HG02571 (cell line): ENCODE data around the gene KSR2.
"Not testable (repeated sequence)": the region's sequence is repeated elsewhere in the genome, so short reads cannot be mapped to it uniquely, and the experiment has no call there.

ENCODE experiments used
- ATAC-seq: cut with Tn5 transposase; IDR thresholded peaks from one replicate; pipeline ENCODE4 v1.9.1; 2021; ENCODE audit warnings: mild to moderate bottlenecking, moderate library complexity; ENCODE audit not compliant: unreplicated experiment

The KSR2 gene

DNA sequence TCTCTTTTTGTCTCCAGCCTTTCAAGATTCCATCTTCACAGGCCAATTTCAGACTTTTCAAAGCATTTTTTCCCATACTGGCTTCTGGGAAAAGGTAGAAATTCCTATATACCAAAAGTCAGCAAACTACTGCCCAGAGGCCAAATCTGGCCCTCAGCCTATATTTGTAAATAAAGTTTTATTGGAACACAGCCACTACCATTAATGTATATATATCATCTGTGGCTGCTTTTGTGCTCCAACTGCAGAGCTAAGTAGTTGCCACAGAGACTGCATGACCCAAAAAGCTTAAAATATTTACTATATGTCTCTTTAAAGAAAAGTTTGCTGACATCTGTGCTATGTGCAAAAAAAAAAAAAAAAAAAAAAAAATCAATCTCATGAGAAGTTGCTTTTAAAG lies 76.3 kb downstream of the KSR2 start:
- ATAC-seq = no peak

DNA sequence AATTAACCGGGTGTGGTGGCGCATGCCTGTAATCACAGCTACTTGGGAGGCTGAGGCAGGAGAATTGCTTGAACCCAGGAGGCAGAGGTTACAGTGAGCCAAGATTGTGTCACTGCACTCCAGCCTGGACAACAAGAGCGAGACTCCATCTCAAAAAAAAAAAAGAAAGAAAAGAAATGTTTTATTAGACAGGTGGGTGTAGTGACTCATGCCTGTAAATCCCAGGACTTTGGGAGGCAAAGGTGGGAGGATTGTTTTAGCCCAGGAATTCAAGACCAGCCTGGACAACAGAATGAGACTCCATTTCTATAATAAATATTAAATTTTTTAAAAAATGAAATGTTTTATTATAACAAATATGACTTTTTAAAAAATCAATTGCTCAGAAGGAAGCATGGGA lies 77.5 kb downstream of the KSR2 start:
- ATAC-seq = not testable (repeated sequence)

DNA sequence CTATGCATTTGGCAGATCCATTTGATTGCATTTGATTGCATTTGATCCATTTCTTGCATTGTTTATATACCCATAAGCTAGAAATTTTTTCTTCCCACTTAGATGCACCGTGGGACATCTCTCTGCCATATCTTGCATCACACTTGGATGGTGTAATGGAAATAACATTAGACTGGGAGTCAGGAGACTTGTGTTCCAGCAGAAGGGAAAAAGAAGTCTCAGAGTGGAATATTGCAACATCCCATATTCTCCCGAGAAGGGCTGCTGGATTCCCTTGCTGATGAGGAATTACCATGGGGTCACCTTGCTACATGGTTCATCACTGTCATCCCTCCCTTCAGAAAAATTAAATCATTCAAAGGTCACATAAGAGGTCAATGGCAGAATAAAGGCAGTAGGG lies 78.1 kb downstream of the KSR2 start:
- no peak for ATAC-seq

DNA sequence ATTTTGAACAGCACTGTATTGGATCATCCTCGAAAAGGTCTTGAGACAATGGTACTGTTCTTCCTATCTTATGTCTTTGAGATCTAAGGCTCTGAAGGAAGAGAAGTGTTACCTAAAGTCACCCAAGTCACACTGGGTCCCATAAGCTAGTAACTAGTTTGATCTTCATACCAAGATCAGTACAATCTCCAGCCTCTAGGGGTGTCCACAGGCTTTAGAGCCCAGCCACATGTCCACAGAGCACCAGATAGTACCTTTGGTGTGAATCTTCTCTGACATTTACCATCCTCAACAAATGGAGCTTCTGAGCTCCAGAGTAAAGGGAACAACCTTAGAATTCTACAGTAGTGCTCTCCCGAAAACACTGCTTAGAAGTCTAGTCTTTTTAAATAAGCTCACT lies 78.7 kb downstream of the KSR2 start:
- ATAC-seq = no peak

DNA sequence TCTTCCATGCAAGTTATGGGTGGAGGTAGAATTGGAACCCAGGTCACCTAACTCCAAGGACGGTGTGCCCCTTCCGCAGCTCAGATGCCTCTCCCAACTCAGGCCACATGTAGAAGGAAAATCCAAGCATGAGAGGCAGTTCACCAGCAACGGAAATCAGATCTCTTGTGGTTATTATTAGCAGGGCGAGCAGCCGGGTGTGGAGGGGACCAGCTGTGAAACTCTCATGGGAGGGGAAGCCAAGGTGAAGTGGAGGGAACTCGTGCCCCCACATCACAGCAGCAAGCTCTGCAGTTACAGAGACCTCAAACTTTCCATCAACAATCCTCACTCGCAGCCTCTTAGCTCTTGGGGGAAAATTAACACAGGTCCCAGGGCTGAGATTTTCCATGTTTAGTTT lies 79.7 kb downstream of the KSR2 start:
- no peak for ATAC-seq

DNA sequence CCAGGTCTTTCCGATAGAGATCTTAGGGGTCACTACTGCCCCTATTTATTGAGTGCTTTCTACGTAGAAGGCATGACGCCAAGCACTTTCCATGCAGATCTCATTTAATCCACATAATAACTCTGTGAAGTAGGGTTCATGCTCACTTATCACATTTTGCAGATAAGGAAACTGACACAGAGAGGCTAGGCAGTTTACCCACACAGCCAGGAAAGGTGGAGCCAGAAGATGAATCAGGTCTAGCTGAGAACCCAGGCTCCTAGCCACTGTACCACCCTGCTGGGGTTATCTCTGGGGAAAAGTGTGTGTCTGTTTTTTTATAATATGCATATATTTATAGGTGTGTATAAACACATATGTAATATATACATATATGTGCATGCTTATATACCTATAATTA lies 83.6 kb downstream of the KSR2 start:
- no peak for ATAC-seq

DNA sequence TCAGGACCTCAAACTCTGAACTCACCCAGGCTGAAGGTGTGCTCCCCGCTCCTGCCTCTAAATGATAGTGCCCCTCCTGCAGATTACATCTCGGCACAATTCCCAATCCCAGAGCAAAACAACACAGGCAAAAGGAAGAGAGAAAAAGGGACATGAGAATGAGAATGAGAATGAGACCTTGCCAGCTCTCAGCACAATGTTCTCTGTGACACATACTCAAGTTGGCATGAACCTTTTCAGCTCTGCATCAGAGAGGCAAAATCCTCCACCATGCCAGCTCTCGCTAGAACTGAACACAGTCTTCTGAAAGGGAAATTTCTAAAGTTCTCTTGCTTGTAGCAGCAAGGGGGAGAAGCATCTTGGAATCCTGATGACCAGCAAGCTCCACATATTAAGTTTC lies 84.6 kb downstream of the KSR2 start:
- ATAC-seq = no peak

DNA sequence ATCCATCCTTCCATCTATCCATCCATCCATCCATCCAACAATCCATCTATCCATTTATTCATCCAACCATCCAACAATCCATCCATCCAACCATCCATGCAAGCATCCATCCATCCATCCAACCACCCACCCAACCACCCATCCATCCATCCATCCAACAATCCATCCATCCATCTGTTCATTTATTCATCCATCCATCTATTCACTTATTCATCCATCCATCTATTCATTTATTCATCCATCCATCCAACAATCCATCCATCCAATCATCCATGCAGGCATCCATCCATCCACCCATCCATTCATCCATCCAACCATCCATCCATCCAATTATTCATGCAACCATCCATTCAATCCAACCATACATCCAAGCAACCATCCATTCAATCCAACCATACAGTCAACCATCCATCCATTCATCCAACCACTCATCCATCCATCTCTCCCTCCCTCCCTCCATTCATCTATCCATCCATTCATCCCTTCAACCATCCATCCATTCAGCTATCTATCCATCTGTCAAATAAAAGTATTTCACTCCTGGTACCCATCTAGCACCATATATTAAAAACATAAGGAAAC lies 86.1 kb downstream of the KSR2 start:
- ATAC-seq = no peak

DNA sequence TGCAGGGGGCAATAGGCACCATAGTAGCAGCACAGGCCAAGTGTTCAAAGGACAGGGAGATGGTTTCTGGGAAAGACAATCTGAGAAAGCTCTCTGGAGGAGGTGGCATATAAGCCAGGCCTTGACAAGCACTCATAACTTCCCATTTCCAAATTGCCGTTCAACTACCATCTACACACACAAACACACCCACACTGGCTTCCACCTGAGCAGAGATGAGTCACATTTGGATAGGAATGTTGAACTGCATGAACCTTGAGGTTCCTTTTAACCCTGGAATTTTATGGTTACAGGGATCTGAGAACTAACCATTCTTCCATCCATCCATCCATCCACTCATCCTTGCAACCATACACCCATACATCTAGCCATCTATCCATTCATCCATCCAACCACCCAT lies 86.6 kb downstream of the KSR2 start:
- no peak for ATAC-seq

DNA sequence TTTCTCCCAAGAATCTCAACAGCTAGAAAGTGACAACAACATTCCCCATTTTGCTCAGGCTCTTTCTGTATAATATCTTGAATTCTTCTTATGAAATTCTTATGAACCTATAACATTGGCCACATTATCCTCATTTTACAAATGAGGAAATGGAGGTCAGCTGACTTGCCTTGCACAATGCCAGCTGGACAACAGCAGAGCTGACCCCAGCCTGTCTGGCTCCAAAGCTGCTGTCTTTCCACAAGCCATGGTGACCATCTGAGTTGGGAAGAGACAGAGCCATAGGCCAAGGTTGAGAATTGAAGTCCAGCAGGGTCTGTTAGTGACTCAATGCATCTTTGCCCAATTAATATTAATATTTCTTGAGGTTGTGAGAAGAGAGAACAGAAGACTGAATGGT lies 87.3 kb downstream of the KSR2 start:
- ATAC-seq = no peak

DNA sequence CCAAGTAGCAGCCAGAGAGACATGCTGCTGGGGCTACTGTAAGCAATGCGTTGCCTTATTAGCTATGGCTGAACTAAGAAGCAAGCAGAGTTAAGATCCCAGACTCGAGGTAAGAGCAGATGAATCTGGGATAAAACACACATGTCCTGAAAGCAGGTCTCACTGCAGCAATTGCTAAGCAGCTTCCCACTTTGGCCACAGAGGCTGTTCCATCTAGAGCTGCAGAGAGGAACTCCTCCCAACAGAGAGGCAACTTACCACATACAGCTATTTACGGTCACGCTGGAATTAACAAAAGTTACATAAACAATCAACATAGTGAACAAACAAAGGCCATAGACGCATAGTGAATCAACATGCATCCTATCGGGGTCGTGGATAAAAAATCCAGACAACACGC lies 90.2 kb downstream of the KSR2 start:
- ATAC-seq = no peak

DNA sequence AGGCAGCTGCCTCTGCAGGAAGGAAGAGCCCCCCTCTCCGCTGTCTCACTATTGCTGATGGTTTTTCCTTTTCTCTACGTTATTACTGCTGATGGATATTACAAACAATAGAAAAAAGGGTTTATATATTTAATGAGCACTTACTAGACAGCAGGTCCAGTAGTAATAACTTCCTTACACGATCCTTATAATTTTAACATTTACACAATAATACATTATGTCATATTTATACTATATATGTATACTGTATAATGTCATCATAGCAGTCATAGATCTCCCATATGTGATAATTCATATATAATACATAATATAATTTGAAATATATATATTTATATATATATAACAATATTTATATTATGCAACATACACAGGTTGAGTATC lies 92.4 kb downstream of the KSR2 start:
- no peak for ATAC-seq

DNA sequence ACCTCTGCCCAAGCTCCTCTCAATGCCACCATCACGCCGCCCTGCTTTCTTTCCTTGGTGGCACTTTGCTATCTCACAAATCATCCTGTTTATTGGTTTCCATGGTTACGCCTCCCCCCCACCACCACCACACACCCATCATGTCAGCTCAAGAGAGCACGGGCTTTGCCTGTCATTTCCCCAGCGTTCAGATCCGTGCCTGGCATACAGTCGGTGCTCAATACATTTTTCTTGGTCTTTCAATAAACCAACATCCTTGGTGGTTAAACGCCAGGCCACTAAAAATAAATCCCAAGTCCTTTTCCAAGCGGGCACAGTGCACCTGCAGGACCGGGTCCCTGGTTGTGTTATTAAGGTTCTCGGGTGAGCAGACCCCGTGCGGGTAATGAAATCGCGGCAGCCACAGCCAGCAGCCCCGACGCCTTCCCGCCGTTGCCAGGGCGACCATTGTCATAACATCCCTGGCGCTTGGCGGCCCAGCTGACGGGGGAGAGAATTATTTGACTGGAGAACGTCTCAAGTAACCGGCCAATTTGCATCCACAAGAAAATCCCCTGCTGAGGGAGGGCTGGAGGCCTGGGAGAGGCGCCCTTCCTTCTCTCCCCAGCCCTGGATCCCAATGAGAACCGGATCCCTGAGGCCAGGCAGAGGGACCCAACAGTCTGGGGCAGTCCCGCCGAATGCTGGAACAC lies 92.9 kb downstream of the KSR2 start:
- ATAC-seq = no peak

DNA sequence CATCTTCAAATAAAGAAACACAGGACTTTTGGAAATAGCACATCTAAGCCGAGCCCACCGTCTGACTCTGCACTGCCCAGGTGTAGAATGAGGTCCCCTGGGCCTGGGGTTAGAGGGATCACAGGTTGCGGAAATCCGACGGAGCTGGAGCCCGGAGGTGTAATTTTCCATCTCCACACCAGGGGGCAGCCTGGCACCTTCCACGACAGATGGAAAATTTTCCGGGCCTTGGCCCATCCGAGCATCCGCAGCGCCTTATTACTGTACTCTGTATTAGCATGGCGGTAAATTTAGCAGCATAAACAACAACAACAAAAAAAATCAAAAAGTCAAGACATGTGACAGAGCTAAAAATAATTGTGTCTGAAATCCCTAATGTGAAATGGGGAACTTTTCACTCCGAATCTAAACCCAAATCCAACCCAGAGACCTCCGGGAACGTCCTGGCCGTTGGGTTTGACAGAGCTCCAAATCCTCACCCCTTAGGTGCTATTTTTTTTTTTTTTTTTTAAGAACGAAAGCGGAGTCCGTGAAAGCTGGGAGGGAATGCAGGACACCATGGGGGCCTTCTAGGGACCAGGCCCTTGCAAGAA lies 93.9 kb downstream of the KSR2 start:
- ATAC-seq = no peak

DNA sequence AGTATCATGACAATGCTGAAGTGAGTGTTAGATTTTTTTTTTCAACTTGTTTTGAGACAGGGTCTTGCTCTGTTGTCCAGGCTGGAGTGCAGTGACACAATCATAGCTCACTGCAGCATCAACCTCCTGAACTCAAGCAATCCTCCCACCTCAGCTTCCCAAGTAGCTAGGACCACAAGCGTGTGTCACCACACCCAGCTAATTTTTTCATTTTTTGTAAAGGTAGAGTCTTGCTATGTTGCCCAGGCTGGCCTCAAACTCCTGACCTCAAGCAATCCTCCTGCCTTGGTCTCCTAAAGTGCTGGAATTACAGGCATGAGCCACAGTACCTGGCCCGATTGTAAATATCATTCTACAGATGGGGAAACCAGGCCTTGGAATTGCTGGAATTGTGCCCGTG lies 94.6 kb downstream of the KSR2 start:
- ATAC-seq = not testable (repeated sequence)

DNA sequence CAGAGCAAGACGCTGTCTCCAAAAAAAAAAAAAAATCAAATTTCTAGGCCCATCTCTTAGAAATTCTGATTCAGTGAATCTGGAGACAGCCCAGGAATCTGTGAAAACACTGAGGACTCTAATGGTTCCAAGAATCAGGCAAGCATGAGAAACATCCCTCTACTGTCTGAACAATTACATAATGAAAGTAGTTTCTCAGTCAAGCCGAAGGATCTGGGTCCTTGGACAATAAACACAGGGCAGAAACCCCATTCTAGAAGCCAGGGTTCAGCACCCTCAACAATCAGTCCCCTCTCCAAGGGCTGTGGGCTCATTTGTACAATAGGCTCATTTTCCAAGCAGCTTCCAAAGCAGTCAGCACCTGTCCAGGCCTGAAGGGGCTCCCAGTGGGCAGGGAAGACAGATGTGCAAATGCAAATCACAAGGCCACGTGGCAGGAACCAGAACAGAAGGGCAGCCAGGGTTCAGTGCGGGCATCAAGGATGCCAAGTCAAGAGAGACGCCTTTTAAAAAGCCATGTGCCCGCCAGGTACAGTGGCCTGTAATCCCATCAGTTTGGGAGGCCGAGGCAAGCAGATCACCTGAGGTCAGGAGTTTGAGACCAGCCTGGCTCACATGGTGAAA lies 96.1 kb downstream of the KSR2 start:
- no peak for ATAC-seq

DNA sequence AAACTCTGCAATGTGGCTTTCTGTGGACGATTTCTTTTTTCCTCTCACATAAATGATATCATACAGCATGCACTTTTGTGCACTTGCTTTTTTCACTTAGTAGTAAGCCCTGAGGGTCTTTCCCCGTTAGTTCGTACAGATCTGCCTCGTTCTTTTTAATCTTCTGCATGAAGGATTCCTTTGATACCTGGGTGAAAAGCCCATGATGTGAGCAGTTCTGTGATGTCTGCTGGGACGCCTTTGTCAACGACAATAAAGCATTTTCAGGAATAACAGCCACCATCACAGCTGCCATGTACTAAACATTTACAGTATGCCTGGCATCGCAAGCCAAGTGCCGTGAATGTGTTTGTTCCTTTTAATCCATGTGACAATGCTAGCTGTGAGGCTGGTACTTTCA lies 99.2 kb downstream of the KSR2 start:
- ATAC-seq = no peak

DNA sequence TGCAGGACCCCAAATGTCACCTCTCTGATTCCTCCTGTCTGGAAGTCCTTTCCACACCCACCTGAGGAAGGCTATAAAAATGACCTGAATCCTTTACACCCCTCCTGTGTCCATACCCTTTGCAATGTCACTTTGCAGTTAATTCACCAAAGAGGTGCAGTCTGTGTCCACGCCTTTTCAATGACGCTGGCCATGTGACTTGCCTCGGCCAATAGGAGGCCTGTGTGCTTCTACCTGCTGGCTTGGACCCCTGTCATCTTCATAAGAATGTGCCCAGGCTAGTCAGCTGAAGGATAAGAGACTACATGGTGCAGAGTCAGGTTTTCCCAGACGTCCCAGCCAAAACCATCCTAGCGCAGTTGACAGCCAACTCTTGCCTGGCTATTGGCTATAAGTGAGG lies 101.4 kb downstream of the KSR2 start:
- no peak for ATAC-seq

DNA sequence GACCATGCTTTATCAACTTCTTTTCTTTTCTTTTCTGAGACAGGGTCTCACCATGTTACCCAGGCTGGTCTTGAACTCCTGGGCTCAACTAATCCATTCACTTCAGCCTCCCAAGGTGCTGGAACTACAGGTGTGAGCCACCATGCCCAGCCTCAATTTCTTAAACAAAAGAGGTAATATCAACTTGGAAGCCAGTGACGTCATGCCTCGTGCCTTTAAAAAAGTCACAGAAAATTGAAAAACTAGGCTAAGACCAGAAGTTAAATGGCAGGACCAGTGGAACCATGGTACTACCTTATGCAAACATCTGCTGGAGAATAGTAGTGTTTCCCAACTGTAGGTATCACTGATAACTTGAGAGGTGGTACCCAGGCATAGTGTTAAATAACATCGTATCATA lies 103.3 kb downstream of the KSR2 start:
- no peak for ATAC-seq

DNA sequence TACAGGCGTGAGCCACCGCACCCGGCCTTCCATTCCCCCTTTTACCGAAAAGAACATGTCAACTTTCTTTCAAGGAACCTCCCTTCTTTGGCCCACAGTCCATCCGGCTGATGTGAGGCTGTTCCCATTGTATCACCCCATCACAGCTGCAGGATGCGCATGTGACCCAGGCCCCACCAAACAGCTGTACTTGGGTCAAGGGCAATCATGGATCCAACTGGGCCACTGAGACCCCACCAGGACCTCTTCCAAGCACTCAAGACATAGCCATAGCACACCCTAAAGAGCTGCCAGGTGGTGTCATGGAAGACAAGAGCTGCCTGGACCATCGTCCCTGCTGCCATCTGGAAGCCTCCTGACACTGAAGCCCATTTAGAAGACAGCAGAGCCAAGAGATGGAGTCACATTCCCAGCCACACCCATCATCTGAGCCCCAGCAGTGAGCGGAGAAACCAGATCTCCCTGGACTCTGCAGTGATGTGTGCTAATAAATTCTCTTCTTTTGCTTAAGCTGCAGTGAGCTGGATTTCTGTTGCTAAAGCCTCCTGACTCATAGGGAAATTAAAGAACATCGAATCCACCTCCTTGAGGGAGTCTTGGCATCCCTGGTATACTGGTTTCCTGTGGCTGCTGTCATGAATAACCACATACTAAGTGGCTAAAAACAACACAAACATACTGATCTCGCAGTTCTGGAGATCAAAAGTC lies 105.6 kb downstream of the KSR2 start:
- ATAC-seq = no peak

DNA sequence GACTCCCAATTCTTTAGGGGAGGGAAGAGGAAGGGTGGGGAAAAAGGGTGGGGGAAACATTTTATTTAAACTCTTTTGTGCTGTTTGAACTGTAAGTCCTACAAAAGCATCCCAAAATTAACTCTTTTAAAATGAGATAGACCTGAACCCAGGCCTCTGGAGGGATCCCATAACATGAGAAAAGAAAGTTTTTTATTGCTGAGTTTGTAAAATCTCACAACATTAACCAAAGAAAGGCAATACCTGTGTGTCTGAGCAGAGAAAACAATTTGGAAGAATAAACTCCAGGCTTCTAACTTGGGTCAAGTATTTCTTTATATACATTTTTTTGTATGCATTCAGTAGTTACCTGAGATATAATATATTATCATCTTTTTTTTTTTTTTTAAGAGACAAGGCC lies 107.1 kb downstream of the KSR2 start:
- ATAC-seq = no peak
